AG20443 (cell line): Measurements from ENCODE around the gene TMEM229B.
A peak's percentile ranks its signal among the peaks of the same experiment; 100 is the strongest.

ENCODE experiments used
- DNase-seq: peaks from one replicate; pipeline ENCODE4 v3.0.0; 2012; ENCODE audit warnings: low spot score, mixed read lengths

Gene TMEM229B

DNA sequence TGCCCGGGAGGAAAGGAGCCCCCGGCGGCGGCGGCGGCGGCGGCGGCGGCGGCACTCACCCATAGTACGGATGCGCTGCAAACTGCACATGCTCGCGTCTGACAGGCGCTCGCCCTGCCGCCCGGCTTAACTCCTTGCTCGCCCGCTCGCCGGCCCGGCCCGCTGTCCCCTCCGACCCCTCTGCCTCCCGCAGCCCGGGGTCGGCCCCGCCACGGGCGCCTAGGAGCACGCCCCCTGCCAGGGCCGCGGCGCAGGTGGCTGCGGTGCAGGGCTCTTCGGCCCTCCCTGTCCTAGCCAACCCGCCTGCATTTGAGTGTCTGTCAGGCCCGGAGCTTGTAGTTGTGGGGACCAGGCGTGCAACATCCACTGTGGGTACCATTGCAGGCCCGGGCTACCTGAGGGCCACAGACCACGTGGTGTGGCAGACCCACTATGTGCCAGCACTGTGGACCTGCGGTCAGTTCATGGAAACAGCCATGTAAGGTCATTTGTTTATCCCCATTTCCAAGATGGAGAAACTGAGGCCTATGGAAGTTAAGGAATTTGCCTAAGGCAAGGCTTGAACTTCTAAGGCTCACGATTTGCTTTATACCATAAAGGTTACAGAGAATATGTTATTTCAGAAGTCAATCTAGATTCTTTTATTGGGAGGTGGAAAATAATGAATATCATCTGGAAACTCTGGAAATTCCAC lies 27.0 kb upstream of the TMEM229B start:
- peak; percentile 59 for DNase-seq

DNA sequence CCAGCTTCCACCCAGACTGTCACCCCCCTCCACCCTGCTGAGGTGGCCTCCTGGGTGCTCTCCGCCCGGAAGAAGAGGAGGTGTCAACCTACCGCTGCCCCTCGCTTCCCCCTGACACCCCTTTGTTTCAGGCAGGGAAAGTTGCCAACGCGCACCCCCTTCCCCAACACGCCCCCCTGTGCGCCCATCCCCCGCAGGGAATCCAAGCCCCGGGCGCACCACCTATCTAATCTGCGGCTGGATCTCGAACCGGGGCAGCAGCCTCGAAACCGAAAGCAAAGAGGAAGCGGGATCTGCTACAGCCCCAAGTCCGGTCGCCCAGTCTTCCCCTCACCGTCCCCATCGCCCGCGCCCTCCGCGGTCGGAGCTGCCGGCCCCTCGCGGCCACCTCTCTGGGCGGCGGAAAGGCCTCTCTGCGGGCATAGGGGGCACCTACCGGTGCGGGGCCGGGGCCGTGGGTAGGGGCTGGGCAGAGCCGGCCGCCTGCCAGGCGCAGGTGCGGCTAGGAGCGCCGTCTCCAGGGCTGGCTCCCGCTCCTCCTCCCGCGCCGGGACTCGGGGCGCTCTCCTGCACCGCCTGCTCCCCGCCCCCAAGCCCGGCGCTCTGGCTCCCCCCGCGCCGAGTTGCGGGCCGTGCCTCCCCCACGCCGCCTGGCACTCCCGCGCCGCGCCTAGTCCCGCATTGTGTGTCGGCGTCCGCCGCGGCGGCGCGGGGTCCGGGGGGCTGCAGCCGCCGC lies 26.3 kb upstream of the TMEM229B start:
- DNase-seq: peak; percentile 79

DNA sequence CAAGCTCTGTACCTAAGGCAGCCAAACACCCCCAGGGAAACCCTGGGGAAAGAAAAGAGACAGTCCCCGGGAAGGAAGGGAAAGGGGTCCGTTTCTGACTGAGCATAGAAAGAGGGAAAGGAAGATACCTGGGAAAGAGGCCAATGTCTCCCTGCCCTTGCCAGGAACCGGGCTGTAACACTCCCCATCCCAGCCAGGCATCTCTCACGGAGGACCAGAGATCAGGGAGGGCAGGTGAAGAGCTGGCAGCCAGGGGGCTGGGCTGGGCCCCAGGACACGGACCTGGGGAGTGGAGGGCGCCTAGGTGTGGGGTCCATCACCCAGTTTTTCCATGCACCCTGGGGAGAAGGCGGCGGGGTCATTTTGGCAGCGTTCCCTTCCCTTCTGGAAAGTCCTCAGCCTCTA lies 25.7 kb upstream of the TMEM229B start:
- DNase-seq: peak; percentile 40

DNA sequence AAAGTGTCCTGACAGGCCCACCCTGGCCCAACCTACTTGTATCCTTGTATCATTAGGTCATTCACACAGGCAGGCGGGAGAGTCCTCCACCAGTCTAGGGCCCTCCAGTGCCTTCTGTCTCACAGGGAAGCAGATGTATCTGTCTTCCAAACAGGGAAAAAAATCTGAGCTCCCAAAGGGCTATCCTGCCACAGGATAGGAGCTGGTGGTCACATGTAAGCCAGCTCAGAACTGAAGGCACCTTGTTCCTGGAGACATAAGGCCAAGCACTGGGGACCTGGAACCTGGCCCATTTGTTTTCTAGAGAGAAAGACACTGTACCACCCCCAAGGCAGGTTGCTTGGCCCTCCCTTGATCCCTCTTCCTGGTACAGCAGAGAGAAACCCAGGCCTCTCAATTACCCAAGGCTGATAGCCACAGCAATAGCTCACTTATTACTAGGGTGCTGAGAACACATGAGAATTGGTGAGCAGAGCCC lies 25.1 kb upstream of the TMEM229B start:
- DNase-seq: no peak

DNA sequence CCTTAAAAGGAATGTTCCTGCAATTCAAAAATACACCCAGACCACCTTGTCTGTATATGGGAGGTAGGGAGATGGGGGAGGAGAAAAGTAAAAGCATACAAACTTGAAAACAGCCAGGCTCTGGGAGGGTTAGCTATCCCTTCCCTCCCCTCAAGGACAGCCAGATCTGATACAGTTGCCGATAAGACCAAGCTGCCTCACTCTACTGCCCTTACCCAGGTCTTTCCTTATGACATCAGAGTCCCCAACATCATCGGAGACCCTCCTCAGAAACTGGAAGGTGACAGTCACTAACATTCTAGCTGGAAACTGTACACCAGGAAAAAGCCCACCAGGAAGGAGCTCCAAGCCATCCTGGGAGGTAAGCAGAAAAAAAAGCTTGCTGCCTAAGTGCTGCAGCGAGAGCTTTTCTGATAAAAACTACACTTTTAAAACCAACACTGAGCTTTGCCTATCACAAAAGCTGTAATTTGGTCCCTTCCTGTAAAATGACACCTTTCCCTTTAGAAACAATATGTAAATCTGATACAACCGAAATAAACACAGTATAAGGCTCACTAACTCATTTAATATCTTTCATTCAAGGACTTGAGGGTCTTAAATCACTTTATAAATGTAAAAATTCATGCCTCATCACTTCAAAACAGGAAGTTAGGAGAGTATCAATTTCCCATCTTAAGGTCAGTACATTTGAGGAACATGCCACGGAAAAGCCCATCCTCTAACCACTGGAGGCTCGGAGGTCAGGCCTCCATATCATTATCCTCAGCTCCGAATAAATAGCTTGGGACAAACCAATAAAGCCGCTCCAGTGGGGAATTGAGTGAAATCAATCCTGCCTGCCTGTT lies 24.2 kb upstream of the TMEM229B start:
- no peak for DNase-seq

DNA sequence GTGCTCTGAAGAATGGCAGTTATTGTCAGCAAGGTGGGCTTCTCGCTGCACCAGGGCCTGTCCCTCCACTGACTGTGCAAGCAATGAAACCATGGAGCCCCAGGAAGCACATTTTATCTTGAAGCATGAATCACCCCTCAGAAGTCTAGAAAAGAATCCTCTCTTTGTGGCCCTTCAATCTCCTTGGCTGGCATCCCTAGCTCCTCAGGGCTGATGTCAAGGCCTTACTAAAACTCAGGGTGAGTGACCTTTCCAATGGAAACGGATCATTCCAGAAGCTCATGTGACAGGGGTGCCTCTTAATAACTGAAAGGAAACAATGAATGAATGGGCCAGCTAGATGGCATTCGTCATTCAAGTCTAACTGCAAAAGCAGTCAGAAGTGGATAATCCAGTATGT lies 22.3 kb upstream of the TMEM229B start:
- DNase-seq: no peak

DNA sequence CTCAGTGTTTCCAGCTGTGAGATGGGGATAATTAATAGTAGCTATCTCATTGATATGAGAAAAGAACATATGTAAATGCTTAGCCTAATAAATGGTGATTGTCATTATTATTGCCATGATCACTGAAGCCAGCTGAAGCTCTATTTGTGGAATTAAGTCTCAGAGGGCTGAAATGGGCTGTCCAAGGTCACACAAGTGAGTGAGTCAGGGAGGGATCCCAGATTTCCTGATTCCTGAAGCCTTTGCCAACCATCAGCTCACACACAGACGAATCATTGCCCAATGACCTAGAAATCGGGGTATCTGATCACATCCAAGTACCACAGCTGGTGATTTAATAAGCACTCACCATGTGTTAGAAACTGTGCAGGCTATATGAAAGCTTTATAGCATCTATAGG lies 21.6 kb upstream of the TMEM229B start:
- peak; percentile 56 for DNase-seq

DNA sequence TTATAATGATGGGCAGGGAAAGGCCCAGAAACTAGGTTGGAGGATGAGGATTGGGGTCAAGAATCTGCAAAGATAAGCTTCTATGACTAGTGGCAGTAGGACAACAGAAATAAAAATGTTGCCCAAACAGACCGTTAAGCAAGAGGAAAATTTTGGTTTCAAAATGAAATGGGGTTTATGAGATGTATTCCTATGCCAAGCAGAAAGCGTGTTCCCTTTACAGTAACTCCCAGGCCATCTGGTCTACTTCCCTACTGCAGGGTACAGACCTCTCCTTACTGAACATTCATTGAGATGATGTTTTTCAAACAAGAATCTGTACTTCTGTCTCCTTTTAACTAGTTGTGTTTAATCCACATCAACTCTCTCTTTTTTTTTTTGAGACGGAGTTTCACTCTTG lies 20.4 kb upstream of the TMEM229B start:
- no peak for DNase-seq

DNA sequence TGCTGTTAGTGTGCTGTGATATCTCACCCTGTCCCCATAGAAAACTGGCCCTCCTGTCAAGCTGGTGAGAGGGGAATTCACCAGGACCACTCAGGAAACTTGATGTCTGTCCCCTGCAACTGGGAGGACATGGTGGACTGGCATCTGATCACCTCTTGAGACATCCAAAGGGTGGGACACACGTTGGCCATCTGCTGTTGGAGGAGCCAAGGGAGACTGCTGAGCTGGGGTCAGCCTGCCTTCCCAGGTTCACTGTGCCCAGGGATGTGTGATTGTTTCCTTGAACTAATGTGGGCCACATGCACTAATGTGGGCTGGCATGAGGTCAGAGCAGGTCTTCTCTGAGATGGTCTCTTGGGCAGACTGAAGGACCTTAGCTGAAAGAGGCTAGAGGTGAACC lies 16.7 kb upstream of the TMEM229B start:
- no peak for DNase-seq

DNA sequence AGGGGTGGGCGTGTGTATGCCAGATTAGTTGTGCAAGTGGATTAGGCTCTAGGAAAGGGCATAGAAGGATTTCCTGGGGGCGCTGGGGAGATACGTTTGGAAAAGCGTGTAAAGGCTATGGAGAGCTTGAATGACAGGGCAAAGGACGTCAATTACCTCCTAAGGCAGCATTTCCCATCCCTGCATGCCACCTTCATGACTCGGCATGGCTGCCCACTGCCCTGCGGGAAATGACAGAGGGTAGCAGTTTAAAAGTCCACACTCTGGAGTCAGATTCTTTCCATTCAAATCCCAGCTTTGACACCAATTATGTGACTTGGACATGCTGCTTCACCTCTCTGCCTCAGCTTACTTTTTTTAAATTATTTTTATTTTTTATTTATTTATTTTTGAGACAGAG lies 14.8 kb upstream of the TMEM229B start:
- DNase-seq: no peak

DNA sequence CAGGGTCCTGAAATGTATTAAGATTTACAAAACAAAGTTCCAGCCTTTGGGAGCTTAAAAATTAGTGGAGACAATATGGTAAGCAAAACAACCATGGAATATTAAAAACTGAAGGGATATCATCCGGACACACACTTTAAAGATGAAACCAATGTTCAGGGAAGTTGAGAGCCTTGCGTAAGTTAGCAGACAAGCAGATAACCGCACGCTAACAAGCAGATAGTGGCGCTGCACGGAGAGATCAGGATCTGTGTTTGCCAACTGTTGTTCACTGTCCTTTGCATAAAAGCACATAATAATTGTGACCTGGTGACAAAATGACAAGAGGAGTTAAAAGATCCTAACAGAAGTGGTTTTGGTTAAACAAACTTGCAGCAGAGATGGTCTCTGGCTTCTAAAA lies 14.3 kb upstream of the TMEM229B start:
- DNase-seq: no peak

DNA sequence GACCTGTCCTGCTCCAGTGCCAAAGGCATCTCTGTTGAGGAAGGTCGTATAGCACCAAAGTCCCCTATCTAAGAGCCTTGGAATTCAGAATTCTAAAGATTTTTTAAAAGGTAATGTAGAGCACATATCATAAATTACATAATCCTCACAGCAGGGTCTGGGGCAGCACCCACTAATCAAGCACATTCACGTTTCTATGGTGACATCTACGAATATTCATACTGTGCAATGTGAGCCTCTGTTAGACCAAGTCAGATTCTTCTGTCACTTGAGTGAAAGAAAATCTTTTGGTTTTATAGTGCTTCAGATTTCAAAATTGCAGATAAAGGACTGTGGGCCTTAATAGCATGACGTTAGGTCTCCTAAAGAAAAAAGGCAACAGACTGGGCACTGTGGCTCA lies 13.1 kb upstream of the TMEM229B start:
- no peak for DNase-seq

DNA sequence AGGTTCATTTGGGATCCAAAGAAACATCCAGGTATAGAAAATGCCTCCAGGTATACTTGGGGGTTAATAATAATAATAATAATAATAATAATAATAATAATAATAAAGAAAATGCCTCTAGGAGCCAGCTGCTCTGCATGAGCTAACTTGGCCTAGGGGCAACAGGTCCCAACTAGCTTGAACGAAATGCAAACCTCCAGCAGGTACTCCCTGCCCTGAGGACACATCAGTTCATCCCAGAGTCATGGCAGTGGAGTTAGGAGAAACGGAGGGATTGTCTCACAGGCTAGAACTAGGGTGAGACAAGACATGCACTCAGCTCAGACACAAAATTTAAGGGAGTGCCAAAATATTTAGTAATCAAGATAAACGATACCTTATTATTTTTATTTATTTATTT lies 12.5 kb upstream of the TMEM229B start:
- DNase-seq: no peak

DNA sequence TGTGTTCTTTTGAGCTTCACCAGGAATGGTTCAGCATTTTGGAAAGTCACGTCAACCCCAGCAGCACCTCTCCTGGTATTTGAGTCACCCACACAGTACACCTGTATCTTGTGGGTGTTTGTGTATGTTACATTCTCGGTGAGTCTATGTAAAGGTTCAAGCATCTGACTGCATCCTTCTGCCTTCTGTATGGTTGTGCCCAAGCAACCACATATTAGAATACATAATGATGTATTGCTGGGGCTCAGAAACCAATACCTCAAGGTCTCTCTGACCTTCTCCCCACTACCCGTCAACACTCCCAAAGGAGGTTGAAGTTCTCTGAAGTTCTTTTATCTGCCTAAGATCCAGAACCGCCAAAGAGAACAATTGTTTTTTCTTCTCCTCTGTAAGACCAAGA lies 9.2 kb upstream of the TMEM229B start:
- DNase-seq: no peak

DNA sequence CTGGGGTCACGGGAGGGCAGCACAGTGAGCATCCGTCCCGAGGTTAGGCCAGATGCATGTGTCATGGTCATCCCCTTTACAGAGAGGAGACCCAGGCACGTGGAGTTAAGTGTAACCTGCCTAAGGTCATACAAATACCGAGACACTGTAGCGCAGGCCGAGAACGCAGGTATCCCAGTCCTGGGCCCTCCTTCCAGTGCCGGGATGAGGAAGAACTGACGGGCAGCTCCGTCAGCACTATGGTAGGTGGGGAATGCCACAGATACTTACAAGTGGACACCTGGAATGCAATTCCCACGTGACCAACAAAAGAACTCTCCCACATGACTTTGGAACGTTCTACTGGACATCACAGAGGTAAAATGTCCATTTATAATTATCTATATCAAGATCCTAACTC lies 8.7 kb upstream of the TMEM229B start:
- DNase-seq: no peak

DNA sequence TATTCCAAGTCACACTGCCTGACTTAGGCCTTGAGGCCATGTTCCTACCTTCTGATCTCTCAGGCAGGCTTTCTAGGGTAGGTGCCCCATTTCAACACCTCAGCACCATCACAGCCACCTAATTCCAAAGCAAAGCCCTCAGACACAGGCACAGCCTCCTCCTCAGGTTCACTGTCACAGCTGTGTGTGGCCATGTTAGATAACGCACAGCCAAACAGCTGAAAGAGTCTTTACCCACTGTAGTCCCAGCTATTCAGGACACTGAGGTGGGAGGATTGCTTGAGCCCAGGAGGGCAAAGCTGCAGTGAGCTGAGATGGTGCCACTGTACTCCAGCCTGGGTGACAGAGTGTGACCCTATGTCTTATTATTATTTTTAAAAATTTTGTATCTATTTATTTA lies 7.3 kb upstream of the TMEM229B start:
- DNase-seq: no peak

DNA sequence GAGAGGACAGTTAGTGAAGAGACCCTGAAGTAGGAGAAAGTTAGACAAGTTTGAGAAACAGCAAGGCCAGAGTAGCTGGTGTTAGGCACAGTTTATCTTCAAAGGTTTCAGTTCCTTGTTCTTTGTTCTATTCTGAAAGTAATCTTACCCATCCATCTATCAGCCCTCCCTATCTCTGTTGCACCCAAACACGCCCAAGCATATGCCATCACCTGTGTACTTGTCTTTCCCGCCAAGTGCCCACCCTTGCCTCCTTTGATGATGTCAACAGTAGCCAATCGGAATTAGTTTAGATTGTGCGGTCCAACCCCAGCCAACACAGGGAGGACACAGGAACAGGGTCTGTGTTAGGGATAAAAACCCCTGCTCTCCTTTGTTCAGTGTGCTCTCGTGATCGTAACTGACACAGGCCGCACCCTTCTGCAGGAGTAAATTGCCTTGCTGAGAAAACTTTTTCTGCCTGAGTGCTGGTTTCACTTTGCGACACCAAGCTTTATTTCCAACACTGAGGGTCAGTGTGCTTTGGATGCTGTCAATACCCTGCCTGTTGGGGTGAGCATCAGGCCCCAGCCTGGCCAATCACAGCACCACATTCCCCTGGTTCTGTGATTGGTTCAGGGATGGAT lies 4.7 kb upstream of the TMEM229B start:
- DNase-seq: no peak

DNA sequence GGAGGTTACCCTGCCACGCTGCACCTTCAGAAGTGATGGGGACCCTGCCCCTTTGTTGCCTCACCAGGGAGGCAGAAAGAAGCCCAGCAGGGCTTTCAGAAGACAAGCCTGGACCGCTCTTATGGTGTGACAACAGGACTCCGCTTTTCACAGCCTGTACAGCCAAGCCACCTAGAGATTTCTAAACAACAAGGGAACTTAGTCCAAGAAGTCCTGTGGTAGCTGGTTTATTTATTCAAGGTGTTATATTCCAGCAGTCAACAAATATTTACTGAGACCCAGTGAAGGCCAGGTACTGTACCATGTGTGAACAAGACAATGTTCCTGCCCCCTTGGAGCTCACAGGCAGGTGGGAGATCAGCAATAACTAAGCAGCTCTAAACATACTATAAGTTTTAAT lies 4.0 kb upstream of the TMEM229B start:
- no peak for DNase-seq

DNA sequence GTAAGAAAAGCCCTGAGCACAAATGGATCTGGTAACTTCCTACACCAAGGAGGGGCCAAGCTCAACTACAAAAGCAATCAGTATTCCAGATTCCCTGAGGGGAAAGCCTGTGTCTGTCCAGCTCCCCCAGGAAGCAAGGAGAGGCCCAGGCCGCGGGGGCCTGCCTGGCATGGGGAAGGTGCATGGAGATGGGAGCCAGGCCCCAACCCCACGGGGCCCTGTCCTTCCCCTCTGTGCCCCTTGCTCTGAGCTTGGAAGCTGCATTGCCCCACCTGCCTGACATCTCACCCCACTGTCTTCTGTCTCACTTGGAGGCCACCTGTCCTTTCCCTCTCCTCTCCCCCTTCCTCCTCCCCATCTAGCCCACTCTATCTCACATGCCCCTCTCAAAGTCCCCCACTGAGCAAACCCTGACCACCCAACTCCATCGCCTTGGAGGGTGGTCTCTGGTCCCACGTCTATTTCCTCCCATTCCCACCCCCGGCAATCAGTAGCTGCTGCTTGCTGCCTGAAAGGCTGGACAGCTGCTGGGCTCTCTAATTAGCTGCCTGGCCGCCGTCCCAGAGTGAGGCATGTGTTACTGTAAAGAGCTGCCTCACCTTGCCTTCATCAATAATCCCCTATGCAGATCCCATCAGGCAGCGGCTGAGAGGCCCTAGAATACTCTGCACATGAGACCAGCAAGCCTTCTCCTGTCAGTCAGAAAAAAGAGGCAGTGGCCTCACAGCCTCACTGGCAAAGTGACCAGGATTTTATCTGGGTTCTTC lies 3.4 kb upstream of the TMEM229B start:
- DNase-seq: no peak

DNA sequence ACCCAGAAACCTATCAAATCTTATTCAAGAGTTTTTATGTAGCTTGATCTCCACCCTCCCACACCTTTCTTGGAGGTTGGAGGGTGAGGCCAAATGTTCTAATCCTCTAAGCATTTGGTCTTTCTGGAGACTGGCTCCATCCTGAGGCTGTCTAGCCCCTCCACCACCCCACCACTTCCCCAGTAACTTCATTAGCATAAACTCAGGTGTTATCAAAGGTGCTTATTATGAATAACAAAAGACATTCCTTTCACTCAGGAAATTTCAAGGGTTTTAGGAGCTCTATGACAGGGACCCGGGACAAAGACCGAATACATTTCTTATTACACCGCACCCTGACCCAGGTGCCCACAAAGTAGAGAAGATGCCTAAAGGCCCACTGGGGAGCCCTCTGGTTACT lies 2.8 kb upstream of the TMEM229B start:
- DNase-seq: no peak

DNA sequence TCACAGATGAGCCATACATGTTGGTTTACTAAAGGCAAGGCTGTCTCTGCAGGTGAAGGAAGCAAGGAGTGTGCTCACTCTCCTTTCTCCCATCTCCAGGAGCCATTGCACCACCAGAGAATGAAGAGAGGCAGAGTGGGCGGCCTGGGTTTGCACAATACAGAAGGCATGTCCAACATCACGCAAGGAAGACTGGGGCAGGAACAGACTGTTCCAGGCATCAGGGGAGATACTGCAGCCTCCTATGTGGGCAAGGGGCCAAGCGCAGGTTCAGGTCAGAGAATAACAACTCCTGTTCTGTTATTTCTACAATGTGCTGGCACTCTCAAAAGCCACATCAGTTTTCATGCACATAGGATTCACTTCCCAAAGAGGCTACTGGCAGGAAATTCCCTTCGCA lies 1.7 kb upstream of the TMEM229B start:
- no peak for DNase-seq

DNA sequence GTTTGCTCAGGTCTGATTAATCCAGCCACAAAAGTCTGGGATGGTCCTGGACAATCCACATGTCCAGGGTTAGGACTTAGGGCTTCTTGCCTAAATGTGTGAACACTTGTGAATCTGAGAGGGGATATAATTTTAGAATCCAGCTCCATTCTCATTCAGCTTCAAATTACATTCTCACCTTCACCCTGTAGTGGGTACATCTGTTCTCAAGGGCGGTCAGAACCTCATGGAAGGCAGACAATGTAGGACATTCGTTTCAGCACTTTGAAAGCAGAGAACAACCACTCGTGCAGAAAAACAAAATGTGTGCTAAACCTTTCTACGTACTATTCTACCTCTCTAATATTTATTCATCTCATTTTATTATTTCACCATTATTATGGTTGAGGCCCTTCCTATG lies 1.2 kb downstream of the TMEM229B start:
- no peak for DNase-seq
